Islet of Langerhans (tissue), 1 donor: ENCODE results near the gene RHBG.

Experiments
- FAIRE-seq: peaks from one replicate; lab custom pipeline; 2011; peaks lifted over from hg19 to GRCh38; lab: Jason Lieb, UNC

Gene RHBG

DNA sequence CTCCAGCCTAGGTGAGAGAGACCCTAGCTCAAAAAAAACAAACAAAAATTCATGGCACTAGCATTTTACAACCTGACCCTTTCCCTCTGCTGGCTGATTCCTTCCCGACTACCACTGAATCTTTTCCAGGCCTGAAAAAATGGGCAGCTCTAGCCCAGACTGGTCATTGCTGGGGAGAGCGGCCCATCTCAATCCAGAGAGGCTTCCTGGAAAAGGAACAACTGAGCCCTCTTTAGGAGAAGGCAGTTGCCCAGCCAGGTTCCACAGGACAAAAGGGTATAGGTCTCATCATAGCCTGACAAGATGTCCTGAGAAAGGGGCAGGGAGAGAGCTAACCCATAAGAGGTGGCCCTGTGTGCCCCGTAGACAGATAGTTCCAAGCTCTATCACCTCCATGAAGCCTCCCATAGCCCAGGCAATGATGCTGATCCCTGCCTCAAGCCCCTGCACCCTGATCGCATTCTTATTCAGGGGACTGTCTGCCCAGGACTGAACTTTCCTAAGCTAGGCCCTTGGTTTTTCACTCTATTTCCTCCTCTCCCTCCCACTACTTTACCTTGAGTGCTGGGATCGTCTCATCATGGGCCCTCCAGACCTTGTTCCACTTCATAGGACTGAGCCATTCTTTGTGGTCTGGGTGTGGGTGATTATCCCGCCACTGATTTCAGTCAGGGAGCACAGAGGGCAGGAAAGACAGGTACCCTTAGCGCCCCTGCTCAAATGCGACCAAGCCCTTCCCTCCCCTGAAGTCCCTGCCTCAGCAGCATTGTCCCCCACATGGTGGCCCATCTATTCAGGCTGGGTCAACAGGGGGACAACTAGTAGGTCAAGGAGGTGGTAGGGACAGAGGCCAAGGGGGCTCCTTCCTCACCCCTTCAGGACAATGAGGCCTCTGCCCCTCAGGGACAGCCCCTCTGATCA, 18.2 kb downstream of the RHBG start:
- no peak for FAIRE-seq

GRCh38 chr1:156387870-156388173, 18.8 kb downstream of the RHBG start:
- FAIRE-seq, result no peak

- FAIRE-seq, result no peak
These were observed 19.4 kb downstream of the RHBG start for GRCh38 chr1:156388174-156389137.

DNA sequence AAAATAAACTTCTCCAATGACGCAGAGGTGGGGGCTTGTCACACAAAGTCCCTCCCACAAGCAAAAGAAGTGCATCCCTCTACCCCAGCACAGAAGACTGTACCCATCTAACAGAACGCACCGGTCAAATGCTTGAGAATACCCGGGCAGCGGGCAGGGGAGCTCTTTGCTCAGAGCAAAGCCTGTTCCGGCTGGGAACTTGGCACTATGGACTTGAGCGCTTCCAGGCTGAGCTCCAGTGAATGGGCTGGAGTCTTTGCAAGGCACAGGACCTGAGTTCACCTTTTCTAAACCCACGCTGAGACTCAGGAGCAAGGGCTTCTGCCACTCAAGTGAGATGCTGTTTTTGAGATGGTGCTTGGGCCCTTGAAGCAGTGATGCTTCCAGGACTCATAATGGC, 20.3 kb downstream of the RHBG start:
- FAIRE-seq, result no peak

GRCh38 chr1:156390469-156391365, 21.7 kb downstream of the RHBG start:
- no peak for FAIRE-seq

GRCh38 chr1:156391366-156391677, 22.3 kb downstream of the RHBG start:
- no peak for FAIRE-seq

DNA sequence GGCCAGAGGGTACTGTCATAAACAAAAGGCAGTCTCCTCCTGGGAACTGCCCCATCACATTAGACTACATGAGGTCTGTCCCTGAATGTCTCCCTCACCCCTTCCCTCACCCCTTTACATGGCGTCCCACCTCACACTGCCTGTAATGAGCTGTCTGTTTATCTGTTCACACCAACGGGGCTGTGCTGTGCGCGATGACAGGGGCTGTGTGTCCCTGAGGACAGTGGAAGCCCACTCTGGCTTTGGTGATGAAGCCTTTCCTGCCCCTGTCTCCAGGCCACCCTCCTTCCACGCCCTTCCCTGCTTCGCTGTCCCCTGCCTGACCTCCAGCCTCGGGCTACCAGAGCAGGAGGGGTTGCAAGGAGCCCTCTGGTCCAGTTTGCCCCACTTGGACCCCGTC, 22.7 kb downstream of the RHBG start:
- FAIRE-seq, result no peak

- no peak for FAIRE-seq
These were observed 23.4 kb downstream of the RHBG start for GRCh38 chr1:156392452-156392853.

DNA sequence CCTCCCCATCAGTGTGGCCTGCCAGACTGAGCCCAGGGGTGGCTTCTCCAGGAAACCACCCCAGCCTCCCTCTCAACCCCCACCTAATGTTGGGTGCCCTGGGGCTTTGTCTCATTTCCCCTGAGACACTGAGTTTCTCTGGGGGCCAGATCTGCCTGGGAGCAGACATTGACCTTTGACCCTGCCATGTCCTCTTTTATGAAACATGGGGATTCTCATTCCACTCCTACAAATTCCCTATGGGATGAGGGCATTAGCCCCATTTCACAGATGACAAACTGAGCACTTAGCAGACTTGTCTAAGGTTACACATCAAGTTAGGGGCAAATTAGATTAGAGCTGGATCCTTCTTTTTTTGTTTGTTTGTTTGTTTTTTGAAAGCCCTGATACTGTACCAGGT, 24.1 kb downstream of the RHBG start:
- FAIRE-seq, result no peak

DNA sequence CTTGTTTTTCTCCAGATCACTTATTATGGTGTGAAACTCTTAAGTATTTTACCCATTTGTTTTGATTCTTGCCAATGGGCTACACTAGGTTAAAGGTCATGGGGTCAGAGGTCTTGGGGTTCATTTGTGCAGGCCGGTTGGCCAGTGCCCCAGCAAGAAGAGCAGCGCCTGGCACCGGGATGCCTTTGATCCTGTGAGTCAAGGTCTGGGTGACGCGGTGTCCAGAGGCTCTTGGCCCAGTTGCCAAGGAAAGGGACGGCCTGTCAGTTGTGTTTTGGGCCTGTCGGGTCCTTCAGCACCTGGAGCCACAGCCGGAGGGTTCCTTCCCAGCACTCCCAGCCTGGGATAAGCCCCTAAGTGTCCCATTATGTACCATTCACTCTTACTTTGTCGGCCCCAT, 25.1 kb downstream of the RHBG start:
- FAIRE-seq, result no peak

- FAIRE-seq, result no peak
These were observed 25.9 kb downstream of the RHBG start for GRCh38 chr1:156394835-156395461.

DNA sequence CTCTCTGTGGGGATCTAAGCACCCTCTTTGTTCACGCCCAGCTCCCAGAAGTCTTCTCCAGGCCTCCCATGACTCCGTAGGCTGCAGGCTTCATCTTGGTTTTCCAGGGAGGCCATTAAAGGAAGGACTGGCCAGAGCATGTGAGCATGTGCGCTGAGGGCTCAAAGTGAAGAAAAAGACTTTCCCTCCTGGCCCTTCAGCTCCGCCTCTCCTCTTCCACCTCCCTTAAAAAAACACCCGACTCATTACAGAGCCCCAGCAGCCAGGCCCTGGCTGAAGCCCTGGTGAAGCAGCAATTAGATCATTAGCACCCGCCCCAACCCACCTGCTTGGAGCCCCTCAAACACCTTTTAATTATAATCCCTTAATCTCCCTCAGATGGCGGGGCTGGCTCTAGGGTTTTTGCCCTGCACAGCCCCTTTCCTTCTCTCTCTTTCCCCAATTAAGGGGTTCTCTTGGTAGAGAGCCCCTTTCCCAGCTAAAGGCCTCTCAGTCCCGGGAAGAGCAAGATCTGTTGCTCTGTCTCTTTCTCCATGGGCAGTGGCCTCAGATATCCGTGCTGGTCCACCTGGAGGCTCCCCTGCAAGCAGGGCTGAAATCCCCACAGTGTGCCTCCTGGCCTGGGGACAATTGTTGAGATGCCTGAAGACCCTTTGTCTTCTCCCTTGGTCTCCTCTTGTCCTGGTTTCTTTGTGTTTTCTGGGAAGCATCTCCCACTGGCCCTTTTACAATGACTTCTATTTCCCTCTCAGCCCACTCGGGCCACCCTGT, 30.5 kb downstream of the RHBG start:
- FAIRE-seq, result no peak

GRCh38 chr1:156400191-156400935, 31.4 kb downstream of the RHBG start:
- no peak for FAIRE-seq

GRCh38 chr1:156401041-156401574, 32.1 kb downstream of the RHBG start:
- FAIRE-seq, result no peak

DNA sequence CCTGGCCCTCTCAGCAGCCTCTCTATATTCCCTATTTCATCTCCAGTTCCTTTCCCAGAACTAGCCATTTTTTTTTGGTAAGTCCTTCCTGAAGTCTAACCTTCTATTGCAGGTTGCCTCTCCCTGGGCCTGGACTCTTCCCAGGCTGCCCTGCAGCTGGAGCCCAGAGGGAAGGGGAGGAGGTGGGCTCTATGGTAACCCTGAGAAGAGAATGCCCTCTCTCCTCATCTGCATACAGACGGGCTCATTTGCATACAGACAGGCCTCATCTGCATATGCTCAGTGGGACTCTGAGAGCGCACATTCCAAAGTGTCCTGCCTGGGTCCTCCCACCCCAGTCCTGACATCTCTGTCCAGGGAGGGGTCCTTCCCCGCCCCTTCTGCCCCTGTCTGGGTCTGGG, 32.7 kb downstream of the RHBG start:
- FAIRE-seq, result no peak

DNA sequence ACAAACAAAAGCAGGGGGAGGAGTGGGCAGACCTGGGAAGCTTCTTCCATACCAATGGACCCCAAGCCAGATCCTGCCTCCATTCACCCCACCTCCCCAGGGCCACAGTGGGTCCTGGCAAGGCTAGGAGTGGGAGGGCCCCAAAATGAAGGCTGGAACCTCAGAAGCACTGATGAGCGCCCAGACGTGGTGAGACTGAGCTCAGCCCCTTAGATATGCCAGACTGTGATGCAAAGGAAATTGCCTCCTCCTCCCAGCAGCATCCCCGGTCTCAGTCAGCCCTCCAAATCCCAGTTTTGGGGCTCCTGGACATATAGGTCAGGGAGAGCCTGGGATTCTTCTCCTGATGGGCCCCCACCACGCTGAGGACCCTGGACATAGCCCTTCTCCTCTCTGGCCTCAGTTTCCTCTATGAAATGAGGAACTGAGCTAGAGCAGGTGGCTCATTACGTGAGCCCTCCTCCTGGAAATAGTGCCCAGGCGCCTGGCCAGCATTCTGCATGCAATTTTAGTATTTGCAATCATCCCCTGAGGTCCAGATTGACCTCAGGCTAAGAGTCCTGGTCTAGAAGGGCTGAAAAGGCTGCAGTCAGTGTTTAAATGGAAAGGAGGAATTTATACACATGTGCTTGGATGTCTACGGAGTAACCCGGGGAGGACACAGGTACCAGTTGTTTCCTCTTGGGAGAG, 33.5 kb downstream of the RHBG start:
- FAIRE-seq, result no peak

DNA sequence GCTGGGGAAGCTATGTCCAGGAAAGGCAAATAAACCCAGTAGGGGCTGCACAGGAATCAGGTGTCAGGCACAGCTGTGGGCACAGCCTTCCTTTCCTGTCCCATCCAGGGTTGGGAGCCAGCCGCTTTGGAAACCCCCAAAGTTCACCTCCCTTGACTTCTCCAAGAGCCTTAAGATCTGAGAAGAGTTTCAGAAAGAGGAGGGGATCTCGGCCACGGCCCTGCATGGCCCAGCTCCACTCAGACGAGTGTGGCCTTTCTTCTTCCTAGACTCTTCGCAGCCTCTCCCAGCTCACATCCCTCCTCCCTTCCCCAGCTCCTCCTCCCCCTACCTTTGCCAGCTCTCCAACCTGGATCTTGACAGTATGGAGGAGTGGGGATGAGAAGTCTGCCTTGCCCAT, 36.7 kb downstream of the RHBG start:
- no peak for FAIRE-seq

- no peak for FAIRE-seq
These were observed 37.2 kb downstream of the RHBG start for GRCh38 chr1:156406251-156406650.

GRCh38 chr1:156407344-156407743, 38.3 kb downstream of the RHBG start:
- FAIRE-seq, result no peak

GRCh38 chr1:156407760-156408159, 38.7 kb downstream of the RHBG start:
- no peak for FAIRE-seq
